Kidney (tissue), 14 donors: Measurements from ENCODE around the gene SAMD8. TPM values are rescaled to one million over a fixed set of nuclear protein-coding genes. Genes with fewer than 3 reads are reported as not detected.
A peak's percentile ranks its signal among the peaks of the same experiment; 100 is the strongest.
"Not testable (repeated sequence)": the region's sequence is repeated elsewhere in the genome, so short reads cannot be mapped to it uniquely, and the experiment has no call there.

ENCODE experiments used
- DNase-seq, 5 donors: peaks; one replicate each; pipeline ENCODE4 v3.0.0-alpha.2; 2013 to 2020
- FAIRE-seq: peaks from 2 replicates; lab custom pipeline; 2012; peaks lifted over from hg19 to GRCh38; lab: Jason Lieb, UNC
- H3K27ac ChIP-seq, 2 donors: one replicate each; pipeline ENCODE4 v1.7.0; 2013; ENCODE audit warnings: low read depth in 2 of 2, low read length in 2 of 2, inconsistent platforms in 1 of 2
- H3K27me3 ChIP-seq: one replicate; pipeline ENCODE4 v1.7.1; 2013; ENCODE audit warnings: low read length, inconsistent platforms; ENCODE audit not compliant: control insufficient read depth, insufficient read depth
- H3K36me3 ChIP-seq, 3 donors: one replicate each; pipeline versions ENCODE4 v1.7.0 to v1.7.1; 2013; ENCODE audit warnings: low read length in 3 of 3, control low read depth in 1 of 3, inconsistent platforms in 1 of 3; ENCODE audit not compliant: insufficient read depth in 3 of 3, control insufficient read depth in 2 of 3
- H3K4me1 ChIP-seq, 3 donors: one replicate each; pipeline versions ENCODE4 v1.7.0 to v1.7.1; 2013; ENCODE audit warnings: low read length in 3 of 3, inconsistent platforms in 1 of 3, low read depth in 1 of 3; ENCODE audit not compliant: control insufficient read depth in 2 of 3, insufficient read depth in 2 of 3
- H3K4me3 ChIP-seq, 3 donors: one replicate each; pipeline versions ENCODE4 v1.7.0 to v1.8.1; 2013; ENCODE audit warnings: low read length in 3 of 3, control low read depth in 1 of 3, inconsistent platforms in 1 of 3
- H3K9ac ChIP-seq, 3 donors: one replicate each; pipeline versions ENCODE4 v1.7.0 to v1.7.1; 2013; ENCODE audit warnings: low read length in 3 of 3, control low read depth in 1 of 3, inconsistent platforms in 1 of 3
- H3K9me3 ChIP-seq, 3 donors: one replicate each; pipeline versions ENCODE4 v1.7.0 to v1.7.1; 2013; ENCODE audit warnings: low read length in 3 of 3, control low read depth in 1 of 3, inconsistent platforms in 1 of 3; ENCODE audit not compliant: control insufficient read depth in 2 of 3, insufficient read depth in 1 of 3
- CTCF ChIP-seq: IDR thresholded peaks from 3 replicates; pipeline ENCODE4 v1.5.1; 2012; ENCODE audit warnings: mild to moderate bottlenecking, moderate library complexity, borderline replicate concordance; ENCODE audit not compliant: insufficient read depth; ENCODE audit errors: extremely low read depth
- intact Hi-C: fragments of 100-400 bp; cut with DNase I; formaldehyde crosslinking; loops from one replicate; pipeline ENCODE4 v1.11.1; 2022
- polyA plus RNA-seq: library from polyadenylated mRNA; stranded (reverse); fragments of 350-450 nt; fragmentation: Illumina TruSeq; extraction: RNeasy Lipid Tissue Mini Kit (QIAGEN cat#74804); gene quantifications from one replicate; pipeline ENCODE4 v1.2.3, GENCODE V29; 2014; ENCODE audit warnings: low read depth, low replicate concordance; ENCODE audit not compliant: insufficient read depth
- total RNA-seq: library from RNA; stranded (reverse); fragmentation: NEBNext Ultra II Directional; extraction: Animal tissue kit (Norgen Biotek cat#: 25700); gene quantifications from one replicate; pipeline ENCODE4 v1.2.1, GENCODE V29; 2021
- donor health status: control.
- donor health status: control.
- donor health status: control.
- donor health status: control.
- donor health status: control.
- donor health status: DM: yes; HTN: yes; CAD: no.
- donor health status: Normal renal cell carcinoma (clear cell type).

The SAMD8 gene
- total and polyA plus RNA-seq, 2 donors from 2014 or later, result 5.3 to 20.5 TPM

DNA sequence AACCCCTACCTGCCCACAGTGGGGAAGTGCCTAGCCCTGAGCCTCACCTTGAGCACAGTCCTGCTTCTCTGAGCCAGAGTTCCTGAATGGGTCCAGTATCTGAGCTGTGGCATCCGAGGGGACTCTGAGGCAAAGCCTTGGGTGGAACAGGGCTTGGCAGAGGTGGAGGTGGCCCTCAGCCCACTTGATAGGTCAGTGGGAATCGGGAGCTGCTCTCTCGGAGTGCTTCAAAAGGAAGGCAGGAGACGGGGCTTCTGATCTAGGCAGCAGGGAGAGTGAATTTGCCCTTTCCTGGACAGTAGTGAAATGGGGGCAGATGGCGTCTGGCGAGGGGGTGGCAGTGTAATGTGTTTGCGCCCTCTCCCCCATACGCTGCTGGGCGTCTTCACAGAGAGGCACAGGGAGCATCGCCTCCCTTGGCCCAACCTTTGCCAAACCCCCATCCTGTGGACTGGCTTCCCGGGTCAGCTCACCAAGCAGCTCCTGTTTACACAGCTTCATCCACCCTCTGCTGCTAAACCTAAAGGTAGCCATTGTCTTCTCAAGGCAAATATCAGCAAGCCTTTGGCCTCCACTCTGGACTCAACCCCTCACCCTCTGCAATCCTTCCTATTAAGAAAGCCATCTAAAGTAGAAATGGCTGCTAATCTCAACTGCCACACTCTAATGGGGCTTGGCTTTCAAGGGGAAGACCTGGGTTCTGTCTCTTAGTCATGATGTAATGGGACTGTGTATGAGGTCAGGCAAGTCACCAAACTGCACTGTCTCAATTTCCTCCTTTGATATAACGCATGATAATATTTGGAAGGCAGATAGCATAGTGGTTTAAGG lies 78.0 kb downstream of the SAMD8 start:
- no peak for FAIRE-seq
- TF ChIP-seq CTCF, result no peak
- H3K36me3 ChIP-seq, result no peaks in the 10 kb centered on the region
- intact Hi-C loops, result no loop called here
- no peak overlapping the region for H3K9ac ChIP-seq
- no peaks in the 10 kb centered on the region for H3K27me3 ChIP-seq
- no peaks in the 10 kb centered on the region for H3K9me3 ChIP-seq
- H3K27ac ChIP-seq, result no peak overlapping the region
- no peak overlapping the region for H3K4me3 ChIP-seq
- no peak for DNase-seq
- no peaks in the 10 kb centered on the region for H3K4me1 ChIP-seq

DNA sequence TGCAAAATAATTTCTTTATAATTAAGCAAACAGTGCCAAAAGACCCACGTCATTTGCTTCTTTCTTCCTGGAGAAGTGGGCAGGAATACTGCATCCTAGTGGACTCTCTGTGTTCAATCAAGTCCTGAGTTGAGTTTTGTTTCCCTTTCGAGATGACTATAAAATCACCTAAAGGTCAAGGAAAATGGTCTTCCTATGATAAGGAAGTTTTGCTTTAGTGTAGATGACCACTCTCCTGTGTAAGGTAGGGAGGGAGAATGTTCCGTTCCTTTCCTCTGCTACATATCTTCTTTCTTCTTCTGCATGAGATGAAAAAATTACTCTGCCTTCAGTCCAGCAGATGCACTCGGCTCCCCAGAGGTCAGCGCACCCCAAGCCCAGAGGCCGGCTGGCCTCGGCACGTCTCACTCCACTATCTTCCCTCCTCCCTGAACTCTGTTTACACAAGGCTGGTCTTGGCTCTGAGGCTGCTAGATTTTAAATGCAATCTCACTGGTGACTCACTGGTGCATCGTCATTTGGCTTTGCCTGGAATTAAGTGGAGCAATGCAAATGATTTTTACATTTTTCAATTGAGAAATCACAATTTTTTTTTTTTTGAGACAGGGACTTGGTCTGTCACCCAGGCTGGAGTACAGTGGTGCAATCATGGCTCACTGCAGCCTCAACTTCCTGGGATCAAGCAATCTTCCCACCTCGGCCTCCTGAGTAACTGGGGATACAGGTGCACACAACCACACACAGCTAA lies 80.5 kb downstream of the SAMD8 start:
- Histone ChIP-seq H3K9ac (no peak overlapping the region), H3K27me3 (no peaks in the 10 kb centered on the region), H3K4me3 (no peak overlapping the region), H3K36me3 (no peaks in the 10 kb centered on the region), H3K9me3 (no peaks in the 10 kb centered on the region), H3K27ac (no peak overlapping the region), H3K4me1 (no peaks in the 10 kb centered on the region)
- DNase-seq (peak in 1 of 5 donors; percentile 82), FAIRE-seq (no peak)
- intact Hi-C loops, result no loop called here
- TF ChIP-seq CTCF, result no peak

GRCh38 chr10:75194625-75195024 lies 83.2 kb downstream of the SAMD8 start:
- H3K36me3 ChIP-seq, FAIRE-seq, H3K27me3 ChIP-seq, H3K9ac ChIP-seq, DNase-seq, H3K4me1 ChIP-seq, H3K27ac ChIP-seq, intact Hi-C loops, H3K9me3 ChIP-seq, H3K4me3 ChIP-seq: not testable (repeated sequence)
